Cortex of kidney (tissue), 1 donor: ENCODE measurements around the gene USP7.

ENCODE experiments used
- DNase-seq: peaks from one replicate; lab custom pipeline; 2025; lab: John Stamatoyannopoulos, UW

USP7 gene

DNA sequence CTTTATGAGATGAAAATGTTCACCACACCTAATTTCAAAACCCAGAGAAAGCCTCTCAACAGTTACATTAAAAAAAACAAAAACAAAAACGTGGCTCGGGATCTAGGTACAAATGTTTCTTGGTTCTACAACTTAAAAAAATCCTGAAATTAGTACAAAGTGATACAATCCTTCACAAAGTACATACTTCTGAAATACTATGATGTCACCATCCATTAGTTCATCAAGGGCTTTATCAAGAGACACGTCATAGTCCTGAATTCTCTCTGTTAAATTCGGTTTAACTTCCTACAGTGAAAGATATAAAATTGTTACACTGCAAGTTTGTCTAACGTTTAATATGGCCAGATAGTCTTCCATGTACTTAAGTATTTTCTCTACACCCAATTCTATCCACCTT is 63.4 kb downstream of the USP7 start:
- DNase-seq: no peak

- no peak for DNase-seq
Measured at GRCh38 chr16:8899709-8900317, 63.9 kb downstream of the USP7 start.

- DNase-seq: no peak
Measured at GRCh38 chr16:8898660-8899318, 64.9 kb downstream of the USP7 start.

DNA sequence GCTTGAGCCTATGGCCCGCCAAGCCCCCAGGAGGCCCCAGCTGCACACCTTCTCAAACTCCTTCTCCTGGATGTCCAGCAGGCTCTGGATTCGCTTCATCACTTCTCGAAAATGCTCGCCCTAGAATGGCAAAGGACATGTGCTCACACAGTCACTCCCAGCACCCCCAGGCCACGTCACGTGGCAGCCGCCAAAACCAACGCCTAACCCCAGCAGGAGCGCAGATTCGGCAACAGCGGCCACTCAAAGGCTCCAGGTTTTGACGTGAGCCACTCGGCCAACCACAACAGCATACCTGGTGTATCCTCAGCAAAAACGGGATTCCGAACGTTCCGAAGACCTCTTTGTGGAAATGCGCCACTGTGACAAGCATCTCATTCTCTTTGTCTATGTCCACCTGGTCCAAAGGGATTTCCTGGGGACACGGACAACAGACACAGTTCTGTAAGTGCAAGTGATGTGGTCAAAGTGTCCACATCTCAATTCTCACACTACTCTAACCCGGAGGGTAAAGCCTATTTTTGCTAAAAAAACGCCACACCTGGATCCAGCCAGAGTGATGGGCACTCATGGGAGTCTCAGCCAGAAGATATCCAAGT is 68.9 kb downstream of the USP7 start:
- no peak for DNase-seq

DNA sequence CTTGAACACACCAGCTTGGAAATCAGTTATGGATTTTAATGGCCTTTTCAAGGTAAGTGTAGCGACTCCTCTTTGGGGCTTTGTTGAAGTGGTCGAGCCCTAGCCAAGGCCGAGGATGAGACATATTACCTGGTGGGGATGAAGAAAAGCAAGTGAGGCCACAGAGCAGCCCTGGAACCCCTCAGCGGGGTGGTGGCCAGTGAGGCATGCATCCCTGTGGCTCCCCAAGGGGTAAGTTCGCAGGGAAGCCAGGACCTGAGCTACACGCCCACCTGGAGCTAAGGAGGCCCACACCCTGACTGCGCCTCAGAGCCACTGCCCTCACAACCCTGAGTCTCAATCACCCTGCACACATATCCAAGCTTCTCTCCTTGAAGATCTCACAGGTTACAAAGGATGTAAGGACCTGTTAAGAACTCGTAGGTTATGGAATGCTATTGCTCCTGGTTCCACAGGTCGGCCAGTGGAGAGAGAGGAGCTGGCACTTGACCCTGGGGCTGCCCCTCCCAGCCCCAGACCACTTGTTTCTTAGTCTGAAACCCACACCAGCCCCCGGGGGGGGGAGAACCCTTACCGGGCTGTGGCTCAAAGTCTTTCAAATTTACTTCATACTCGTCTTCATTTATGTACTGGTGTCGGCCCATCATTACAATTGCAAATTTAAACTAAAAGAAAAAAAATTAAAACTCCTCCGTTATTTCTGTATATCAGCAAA is 69.6 kb downstream of the USP7 start:
- DNase-seq: no peak

DNA sequence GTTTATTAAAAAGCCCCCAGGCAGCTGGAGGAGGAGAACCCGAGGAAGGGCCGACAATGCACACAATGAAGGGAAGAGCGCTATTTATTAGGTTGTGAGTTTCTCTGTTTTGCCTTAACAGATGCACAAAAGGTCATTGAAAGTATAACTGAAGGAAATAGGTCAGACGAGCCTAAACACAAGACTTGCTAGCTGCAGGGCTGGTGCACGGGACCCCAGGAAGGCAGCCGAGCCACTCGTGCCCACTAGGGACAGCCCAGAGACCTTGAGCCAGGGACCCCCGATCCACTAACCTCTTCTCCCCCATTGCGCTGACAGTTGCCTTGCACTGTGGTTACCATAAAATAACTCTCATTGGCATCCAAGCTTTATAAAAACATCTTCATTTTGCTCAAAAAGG is 70.3 kb downstream of the USP7 start:
- DNase-seq: no peak

GRCh38 chr16:8892101-8892575 is 71.6 kb downstream of the USP7 start:
- DNase-seq: no peak

GRCh38 chr16:8890549-8890921 is 73.2 kb downstream of the USP7 start:
- DNase-seq: no peak

GRCh38 chr16:8889893-8890548 is 73.7 kb downstream of the USP7 start:
- no peak for DNase-seq

DNA sequence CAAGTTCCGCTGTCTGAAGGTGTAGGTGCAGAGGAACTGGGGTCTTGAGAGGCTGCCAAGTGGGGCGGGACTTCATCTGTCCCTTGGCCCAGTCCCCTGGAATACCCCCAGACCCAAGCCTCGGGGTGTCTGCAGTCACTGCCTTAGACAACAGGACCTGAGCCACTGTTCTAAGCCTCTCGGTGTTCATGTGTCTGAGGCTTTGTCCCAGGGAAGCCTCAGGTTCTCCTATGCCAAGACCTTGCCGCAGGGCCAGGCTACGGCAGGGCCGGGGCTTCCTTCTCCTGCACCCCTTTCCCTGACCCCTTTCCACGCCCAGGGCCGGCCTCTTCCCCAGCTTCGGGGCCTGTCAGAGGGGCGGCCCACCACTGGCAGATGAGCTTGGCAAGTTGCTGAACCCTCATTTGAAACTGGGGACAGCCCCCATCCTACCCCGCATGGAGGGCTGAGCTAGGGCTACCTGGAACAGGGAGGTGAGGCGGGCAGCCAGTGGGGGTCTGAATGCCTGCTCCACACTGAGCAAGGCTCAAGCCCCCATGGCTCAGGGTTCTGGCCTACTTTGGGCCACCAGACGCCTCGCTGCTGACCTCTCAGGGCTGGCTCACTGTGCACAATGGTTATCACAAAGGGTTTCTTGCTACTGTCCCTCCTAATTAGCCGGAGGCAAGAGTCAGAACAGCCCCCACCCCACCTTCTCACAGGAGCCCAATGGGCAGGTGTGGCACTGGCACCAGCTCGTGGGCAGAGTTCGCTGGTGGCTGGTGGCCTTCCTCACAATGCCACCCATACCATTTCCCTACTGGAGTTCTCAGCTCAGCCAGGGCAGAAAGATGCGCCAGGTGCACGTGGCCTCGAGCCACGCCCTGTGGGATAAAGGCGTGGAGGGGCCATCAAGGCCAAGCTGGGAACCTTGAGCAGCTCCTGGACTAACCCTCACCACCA is 74.5 kb downstream of the USP7 start:
- no peak for DNase-seq

- no peak for DNase-seq
Measured at GRCh38 chr16:8887952-8888560, 75.7 kb downstream of the USP7 start.

GRCh38 chr16:8887431-8887765 is 76.3 kb downstream of the USP7 start:
- DNase-seq: no peak

DNA sequence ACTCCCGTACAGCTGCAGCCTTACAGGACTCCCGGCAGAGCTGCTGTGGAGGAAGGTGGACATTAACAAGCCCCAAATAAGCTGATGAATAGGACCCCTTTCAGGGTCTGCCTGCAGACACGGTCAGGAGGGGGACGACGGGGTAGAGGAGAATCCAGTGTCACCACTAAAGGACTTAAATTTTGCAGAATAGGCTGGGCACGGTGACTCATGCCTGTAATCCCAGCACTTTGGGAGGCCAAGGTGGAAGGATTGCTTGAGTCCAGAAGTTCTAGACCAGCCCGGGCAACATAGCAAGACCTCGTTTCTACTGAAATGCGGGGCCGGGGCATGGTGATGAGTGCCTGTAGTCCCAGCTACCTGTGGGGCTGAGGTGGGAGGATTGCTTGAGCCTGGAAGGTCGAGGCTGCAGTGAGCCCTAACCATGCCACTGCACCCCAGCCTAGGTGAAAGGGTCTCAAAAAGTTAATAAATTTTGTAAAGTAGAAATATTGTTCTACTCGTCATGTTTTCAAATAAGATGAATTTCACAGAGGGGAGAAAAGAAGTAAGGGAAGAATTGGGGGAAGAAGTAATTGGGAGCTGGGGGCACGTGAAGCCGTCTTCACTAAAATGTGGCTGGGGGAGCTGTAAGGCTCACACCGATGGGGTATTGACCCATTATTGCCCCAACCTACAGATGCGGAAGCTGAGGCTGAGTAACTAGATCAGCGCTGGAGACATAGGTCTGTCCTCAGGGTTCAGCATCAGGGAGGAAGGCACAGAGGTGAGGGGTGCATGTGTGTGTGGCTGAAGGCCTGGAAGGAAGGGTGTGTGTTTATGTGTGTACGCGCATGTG is 76.9 kb downstream of the USP7 start:
- DNase-seq: no peak

DNA sequence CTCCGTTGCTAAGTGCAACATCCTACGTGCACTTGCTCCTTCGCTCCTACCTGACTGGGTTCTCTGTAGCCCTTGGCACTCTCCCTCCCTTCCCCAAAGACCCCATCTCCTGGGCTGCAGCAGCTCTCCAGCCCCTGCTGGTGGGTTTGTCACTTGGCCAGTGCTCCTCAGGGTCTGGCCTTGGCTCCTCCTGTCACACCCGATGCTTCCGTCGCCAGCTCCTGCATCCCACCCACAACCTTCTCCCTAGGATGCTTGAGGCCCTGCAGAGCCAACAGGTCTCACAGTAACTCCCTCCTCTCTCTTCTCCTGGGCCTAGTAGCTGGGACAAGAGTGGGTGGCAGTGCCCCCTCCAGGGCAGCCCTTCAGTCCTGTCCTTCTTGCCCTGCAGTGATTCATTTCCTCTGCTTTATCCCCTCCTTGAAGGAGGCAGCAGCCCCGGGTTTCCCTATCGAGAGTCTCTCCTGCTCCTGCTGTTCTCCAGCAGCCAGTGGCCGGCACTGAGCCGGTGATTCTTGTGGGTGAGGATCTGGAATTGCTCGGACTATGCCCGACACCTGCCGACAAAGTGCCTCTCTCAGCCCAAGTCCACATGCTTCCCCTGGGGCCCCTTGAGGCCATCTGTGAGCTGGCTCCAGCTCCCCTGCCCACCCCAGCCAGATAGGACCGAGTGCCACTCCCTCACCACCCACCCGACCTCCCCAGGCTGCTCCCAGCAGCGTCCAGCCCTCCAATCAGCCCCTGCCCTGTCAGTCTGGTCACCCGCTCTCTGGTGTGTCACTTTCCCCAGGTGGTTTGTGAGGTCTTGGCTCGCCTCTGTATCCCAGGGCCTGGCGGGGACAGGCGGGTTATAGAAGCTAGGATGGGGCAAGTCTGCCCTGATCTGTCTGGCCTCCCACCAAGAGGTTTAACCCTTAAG is 77.8 kb downstream of the USP7 start:
- DNase-seq: no peak

DNA sequence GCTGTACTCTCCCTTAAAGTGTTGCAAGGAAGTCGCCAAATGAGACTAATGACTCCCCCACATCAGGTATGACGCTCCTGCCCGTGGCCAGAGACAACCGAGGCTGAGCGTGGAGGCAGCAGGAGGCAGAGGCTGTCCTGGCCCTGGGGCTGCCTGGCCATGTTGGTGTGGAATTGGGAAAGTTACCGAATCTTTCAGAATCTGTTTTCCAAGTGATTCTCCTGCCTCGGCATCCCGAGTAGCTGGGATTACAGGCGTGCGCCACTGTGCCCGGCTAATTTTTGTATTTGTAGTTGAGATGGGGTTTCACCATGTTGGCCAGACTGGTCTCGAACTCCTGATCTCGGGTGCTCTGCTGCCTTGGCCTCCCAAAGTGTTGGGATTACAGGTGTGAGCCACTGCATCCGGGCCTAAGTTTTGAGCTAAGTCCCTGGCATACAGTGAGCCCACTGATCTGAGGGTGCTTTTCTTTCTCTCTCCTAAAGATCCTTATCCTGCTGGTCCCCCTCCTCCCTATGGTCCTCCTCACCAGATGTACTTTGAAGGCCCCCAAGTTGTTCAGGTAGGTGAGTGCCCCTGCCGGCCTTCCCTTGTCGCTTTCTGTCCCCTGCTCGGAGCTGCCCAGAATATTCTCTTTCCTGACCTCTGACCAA is 80.9 kb downstream of the USP7 start:
- no peak for DNase-seq

DNA sequence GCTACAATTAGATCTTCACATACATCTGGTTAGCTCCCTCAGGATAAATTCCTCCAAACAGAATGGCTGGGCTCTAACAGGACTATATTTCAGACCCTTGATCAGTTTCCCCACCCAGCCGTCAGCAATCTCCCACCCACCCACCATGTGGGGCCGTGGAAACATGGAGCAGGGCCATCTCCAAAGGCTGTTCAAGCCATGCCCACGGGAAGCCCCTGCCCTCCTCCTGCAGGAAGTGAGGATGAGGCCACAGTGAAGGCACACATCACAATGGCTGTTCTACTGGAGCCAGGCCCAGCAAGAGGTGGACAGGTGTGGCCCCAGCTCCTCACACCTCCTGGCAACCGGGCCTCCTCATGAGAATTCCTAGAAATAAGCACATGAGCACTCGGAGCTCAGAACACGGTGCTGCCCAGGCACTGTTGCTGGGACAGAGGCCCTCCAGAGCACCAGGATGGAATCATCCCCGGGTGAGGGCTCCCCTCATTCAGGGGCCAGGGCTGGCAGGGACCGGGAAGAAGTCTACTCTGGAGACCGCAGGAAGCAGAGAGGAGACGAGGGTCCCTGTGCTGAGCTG is 81.6 kb downstream of the USP7 start, which contains the start of gene LITAFD:
Gene LITAFD (plus strand): TSS at position 311 of the 577 bp plus-strand sequence. CDS start 2,005 bp downstream, outside the sequence.
- no peak for DNase-seq

- no peak for DNase-seq
Measured at GRCh38 chr16:8880839-8881510, 82.7 kb downstream of the USP7 start.
